ENCODE results near the gene TPTE2.
"Not testable (repeated sequence)": the region's sequence is repeated elsewhere in the genome, so short reads cannot be mapped to it uniquely, and the experiment has no call there.

DNA sequence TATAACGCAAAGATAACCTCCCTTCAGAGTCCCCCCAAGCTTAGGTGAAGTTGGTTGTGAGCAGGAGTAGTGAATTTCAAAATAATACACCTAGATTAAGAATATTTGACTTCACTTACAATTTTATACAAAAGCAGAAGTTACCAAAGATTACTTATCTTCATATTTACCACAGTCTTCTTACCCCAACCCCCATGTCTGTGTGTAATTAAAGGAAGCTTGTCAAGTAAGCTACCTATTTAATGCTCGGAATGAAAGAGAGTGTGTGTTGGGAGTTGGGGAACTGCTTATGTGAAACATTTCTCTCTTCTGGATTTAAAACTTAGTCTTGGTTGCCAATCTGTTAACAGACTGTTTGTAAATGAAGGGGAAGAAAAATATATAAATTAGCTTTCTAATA, 139.1 kb downstream of the TPTE2 start:
- not testable (repeated sequence) for TF ChIP-seq EZH2 (IDR thresholded peaks at IDR 0.05); POLR2AphosphoS5 (IDR thresholded peaks at IDR 0.05; ENCODE audit: borderline replicate concordance, low read depth, low read length); FOXP2 (optimal IDR thresholded peaks at IDR 0.05; ENCODE audit: control extremely low read depth, extremely low read length, insufficient read depth)
